Ovary (tissue), 3 donors: ENCODE results near the gene WDFY4.

Experiments
- EP300 ChIP-seq: sonication (generic); formaldehyde crosslinking; IDR thresholded peaks from one replicate; pipeline ENCODE4 v1.6.1; 2017; ENCODE audit warnings: antibody characterized with exemption
- POLR2A ChIP-seq: fragments of 450-650 bp; IDR thresholded peaks from one replicate; pipeline ENCODE4 v1.6.1; 2017; ENCODE audit warnings: antibody characterized with exemption, mild to moderate bottlenecking, moderate library complexity
- TF ChIP-seq, protein P1 (sequence below), 3 donors: fragments of 450-650 bp in 2 of 3; fragments of 200-600 bp in 1 of 3; IDR thresholded peaks; one replicate each; pipeline versions ENCODE4 v1.5.1 to v1.8.0; 2016 to 2022; ENCODE audit warnings: antibody characterized with exemption in 3 of 3, mild to moderate bottlenecking in 1 of 3
- donor health status: DM: no; HTN: no; CAD: no.

DNA sequence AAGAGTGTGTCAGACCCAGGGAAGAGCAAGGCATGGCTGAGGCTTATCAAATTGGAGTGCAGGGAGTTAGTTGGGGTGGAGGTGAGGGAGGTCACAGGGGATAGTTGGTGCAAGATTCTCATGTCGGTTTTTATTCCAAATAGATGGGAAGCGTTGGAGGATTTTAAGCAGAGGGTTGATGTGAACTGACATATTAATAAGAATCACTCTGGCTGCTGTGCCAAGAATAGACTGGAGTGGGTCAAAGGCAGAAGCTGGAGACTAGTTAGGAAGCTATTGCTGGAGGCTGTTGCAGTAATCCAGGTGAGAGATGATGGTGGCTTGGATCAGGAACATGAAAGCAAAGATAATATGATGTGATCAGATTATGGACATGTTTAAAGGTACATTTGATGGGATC, 218.5 kb downstream of the WDFY4 start:
- TF ChIP-seq, protein P1, sequence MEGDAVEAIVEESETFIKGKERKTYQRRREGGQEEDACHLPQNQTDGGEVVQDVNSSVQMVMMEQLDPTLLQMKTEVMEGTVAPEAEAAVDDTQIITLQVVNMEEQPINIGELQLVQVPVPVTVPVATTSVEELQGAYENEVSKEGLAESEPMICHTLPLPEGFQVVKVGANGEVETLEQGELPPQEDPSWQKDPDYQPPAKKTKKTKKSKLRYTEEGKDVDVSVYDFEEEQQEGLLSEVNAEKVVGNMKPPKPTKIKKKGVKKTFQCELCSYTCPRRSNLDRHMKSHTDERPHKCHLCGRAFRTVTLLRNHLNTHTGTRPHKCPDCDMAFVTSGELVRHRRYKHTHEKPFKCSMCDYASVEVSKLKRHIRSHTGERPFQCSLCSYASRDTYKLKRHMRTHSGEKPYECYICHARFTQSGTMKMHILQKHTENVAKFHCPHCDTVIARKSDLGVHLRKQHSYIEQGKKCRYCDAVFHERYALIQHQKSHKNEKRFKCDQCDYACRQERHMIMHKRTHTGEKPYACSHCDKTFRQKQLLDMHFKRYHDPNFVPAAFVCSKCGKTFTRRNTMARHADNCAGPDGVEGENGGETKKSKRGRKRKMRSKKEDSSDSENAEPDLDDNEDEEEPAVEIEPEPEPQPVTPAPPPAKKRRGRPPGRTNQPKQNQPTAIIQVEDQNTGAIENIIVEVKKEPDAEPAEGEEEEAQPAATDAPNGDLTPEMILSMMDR (IDR thresholded peaks at IDR 0.05): no peak
- TF ChIP-seq POLR2A: no peak
- TF ChIP-seq EP300: no peak
